HCT116 (cell line): Measurements from ENCODE around the gene TCEAL4.

ENCODE experiments used
- CEBPB ChIP-seq: IDR thresholded peaks from 2 replicates; pipeline ENCODE4 v1.6.1; 2012; ENCODE audit warnings: low read depth
- CTCF ChIP-seq, 3 experiments: fragments of 200-600 bp in 1 of 3; sonication (generic) in 1 of 3; IDR thresholded peaks in 2 of 3; conservative IDR thresholded peaks in 1 of 3; 2 replicates each; pipeline ENCODE4 v1.5.1; 2012 to 2017; ENCODE audit warnings: low read depth in 2 of 3, low read length in 2 of 3, antibody characterized with exemption in 1 of 3, borderline replicate concordance in 1 of 3, control low read depth in 1 of 3, mild to moderate bottlenecking in 1 of 3, mixed read lengths in 1 of 3, mixed run types in 1 of 3, moderate library complexity in 1 of 3; ENCODE audit not compliant: insufficient read depth in 1 of 3
- POLR2A ChIP-seq: IDR thresholded peaks from 2 replicates; pipeline ENCODE4 v1.7.0; 2011; ENCODE audit warnings: borderline replicate concordance; ENCODE audit not compliant: insufficient read depth, insufficient read length; ENCODE audit errors: extremely low read depth

- no peak for TF ChIP-seq CTCF (IDR thresholded peaks at IDR 0.05 in 2 of 3, conservative IDR thresholded peaks at IDR 0.05 in 1 of 3; ENCODE audit: borderline replicate concordance in 1 of 3, insufficient read depth in 1 of 3, low read depth in 2 of 3, low read length in 2 of 3)
- no peak for TF ChIP-seq POLR2A
- TF ChIP-seq CEBPB, result no peak
These were observed 45.2 kb upstream of the TCEAL4 start for GRCh38 chrX:103540145-103540544.
